ENCODE data around the gene ZMYND8. TPM values are rescaled to one million over a fixed set of nuclear protein-coding genes. Genes with fewer than 3 reads are reported as not detected.
A peak's percentile ranks its signal among the peaks of the same experiment; 100 is the strongest.

ZMYND8 gene
- total RNA-seq, 1 donor from 2014 or later, result 109 TPM

DNA sequence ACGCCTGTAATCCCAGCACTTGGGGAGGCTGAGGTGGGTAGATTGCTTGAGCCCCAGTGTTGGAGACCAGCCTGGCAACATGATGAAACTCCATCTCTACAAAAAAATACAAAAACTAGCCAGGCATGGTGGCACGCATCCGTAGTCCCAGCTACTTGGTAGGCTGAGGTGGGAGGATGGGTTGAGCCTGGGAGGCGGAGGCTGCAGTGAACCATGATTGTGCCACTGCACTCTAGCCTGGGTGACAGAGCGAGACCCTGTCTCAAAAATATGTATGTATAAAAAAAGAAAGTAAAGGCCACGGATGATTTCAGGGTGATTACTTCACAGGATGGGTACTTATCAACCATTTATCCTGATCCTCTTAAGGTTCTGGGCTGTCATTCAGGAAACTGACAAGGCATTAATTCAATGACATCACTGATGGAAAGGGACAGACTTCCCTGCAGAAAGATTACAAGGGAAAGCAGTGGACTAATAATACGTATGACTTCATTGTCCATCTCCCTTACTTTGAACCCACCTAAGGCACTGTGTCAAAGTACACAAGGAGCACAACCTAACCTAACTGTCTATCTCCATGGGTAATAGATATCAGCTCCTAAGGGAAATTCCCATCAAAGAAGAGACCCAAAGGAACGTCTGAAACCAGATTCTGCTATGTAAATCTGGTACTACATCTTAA, 61.2 kb downstream of the ZMYND8 start:
- Mint-ChIP-seq H3K27me3 (ENCODE audit: unreplicated experiment) (no peaks in the 10 kb centered on the region), H3K36me3 (ENCODE audit: low read depth, unreplicated experiment) (peaks cover 58% of the 10 kb centered on the region), H3K4me1 (ENCODE audit: unreplicated experiment) (no peaks in the 10 kb centered on the region), H3K4me3 (ENCODE audit: unreplicated experiment) (peak overlapping the region; percentile 56), H3K9me3 (ENCODE audit: unreplicated experiment) (no peaks in the 10 kb centered on the region), H3K27ac (ENCODE audit: unreplicated experiment) (no peak overlapping the region)
- no peak for DNase-seq (ENCODE audit: low spot score)
- TF ChIP-seq, protein P1, sequence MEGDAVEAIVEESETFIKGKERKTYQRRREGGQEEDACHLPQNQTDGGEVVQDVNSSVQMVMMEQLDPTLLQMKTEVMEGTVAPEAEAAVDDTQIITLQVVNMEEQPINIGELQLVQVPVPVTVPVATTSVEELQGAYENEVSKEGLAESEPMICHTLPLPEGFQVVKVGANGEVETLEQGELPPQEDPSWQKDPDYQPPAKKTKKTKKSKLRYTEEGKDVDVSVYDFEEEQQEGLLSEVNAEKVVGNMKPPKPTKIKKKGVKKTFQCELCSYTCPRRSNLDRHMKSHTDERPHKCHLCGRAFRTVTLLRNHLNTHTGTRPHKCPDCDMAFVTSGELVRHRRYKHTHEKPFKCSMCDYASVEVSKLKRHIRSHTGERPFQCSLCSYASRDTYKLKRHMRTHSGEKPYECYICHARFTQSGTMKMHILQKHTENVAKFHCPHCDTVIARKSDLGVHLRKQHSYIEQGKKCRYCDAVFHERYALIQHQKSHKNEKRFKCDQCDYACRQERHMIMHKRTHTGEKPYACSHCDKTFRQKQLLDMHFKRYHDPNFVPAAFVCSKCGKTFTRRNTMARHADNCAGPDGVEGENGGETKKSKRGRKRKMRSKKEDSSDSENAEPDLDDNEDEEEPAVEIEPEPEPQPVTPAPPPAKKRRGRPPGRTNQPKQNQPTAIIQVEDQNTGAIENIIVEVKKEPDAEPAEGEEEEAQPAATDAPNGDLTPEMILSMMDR (IDR thresholded peaks at IDR 0.05; ENCODE audit: unreplicated experiment), result no peak

DNA sequence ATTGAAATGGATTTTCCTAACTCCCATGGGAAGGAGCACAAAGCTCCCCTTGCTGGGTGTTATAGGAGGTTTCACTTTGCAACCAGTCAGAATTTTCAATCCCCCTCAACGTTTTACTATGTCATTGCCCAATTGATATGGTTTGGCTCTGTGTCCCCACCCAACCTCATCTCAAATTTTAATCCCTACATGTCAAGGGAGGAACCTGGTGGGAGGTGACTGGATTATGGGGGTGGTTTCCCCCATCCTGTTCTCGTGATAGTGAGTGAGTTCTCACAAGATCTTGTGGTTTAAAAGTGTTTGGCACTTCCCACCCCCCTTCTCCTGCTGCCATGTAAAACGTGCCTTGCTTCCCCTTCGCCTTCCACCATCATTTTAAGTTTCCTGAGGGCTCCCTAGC, 62.9 kb downstream of the ZMYND8 start:
- Mint-ChIP-seq H3K9me3 (ENCODE audit: unreplicated experiment) (no peaks in the 10 kb centered on the region), H3K4me1 (ENCODE audit: unreplicated experiment) (no peaks in the 10 kb centered on the region), H3K27ac (ENCODE audit: unreplicated experiment) (no peak overlapping the region), H3K27me3 (ENCODE audit: unreplicated experiment) (no peaks in the 10 kb centered on the region), H3K36me3 (ENCODE audit: low read depth, unreplicated experiment) (peaks cover 71% of the 10 kb centered on the region), H3K4me3 (ENCODE audit: unreplicated experiment) (peak overlapping the region; percentile 83)
- TF ChIP-seq, protein P1 (IDR thresholded peaks at IDR 0.05; ENCODE audit: unreplicated experiment), result no peak
- no peak for DNase-seq (ENCODE audit: low spot score)

DNA sequence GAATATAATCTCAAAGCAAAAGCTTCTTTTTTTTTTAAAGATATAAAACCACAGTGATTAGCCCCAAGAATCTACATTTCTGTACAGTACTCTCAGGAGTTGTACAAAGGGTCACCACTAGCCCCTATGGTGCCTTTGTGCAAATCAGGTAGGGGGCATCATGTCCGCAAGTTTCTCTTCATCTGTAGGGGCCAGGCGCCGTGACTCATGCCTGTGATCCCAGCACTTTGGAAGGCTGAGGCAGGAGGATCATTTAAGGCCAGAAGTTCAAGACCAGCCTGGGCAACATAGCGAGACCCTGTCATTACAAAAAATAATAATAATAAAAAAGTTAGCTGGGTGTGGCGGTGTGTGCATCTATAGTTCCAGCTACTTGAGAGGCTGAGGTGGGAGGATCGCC, 63.9 kb downstream of the ZMYND8 start:
- DNase-seq (ENCODE audit: low spot score), result no peak
- TF ChIP-seq, protein P1 (IDR thresholded peaks at IDR 0.05; ENCODE audit: unreplicated experiment), result no peak
- Mint-ChIP-seq H3K9me3 (ENCODE audit: unreplicated experiment) (no peaks in the 10 kb centered on the region), H3K27me3 (ENCODE audit: unreplicated experiment) (no peaks in the 10 kb centered on the region), H3K4me3 (ENCODE audit: unreplicated experiment) (no peak overlapping the region), H3K4me1 (ENCODE audit: unreplicated experiment) (no peaks in the 10 kb centered on the region), H3K27ac (ENCODE audit: unreplicated experiment) (no peak overlapping the region), H3K36me3 (ENCODE audit: low read depth, unreplicated experiment) (peaks cover 69% of the 10 kb centered on the region)

DNA sequence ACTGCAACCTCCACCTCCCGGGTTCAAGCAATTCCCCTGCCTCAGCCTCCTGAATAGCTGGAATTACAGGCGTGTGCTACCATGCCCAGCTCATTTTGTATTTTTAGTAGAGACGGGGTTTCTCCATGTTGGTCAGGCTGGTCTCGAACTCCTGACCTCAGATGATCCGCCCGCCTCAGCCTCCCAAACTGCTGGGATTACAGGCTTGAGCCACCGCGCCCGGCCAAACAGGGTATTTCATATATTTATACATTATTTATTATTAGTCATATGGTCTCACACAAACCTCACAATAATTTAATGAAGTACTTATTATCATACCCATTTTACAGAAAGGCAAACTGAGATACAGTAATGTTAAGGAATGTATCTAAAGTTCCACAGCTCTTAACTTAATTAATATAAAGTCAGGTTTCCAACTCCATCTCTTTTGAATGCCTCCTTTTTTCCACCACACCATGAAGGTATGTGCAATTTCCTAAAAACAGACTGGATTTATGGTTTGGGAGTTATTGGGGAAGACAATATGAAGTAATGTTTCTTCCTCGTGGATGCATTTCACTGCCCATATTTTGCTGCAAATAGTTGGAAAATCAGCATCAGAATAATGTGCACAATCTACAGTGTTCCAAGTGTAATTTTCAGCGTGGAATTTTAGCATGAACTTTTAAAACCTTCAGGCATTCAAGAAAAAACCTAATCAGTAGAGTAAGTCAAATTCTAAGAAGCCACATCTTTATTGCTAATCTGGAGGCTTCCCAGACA, 65.7 kb downstream of the ZMYND8 start:
- peaks cover 68% of the 10 kb centered on the region for H3K36me3 Mint-ChIP-seq (ENCODE audit: low read depth, unreplicated experiment)

More for the DNA sequence above, 65.7 kb downstream of the ZMYND8 start:
- no peaks in the 10 kb centered on the region for H3K9me3 Mint-ChIP-seq (ENCODE audit: unreplicated experiment)
- no peak for DNase-seq (ENCODE audit: low spot score)
- no peak overlapping the region for H3K4me3 Mint-ChIP-seq (ENCODE audit: unreplicated experiment)
- no peaks in the 10 kb centered on the region for H3K4me1 Mint-ChIP-seq (ENCODE audit: unreplicated experiment)
- H3K27ac Mint-ChIP-seq (ENCODE audit: unreplicated experiment), result no peak overlapping the region
- TF ChIP-seq, protein P1 (IDR thresholded peaks at IDR 0.05; ENCODE audit: unreplicated experiment), result no peak
- H3K27me3 Mint-ChIP-seq (ENCODE audit: unreplicated experiment), result no peaks in the 10 kb centered on the region
